SH-SY5Y (cell line): Measurements from ENCODE around the gene RELB.

ENCODE experiments used
- GATA2 ChIP-seq: IDR thresholded peaks from 2 replicates; pipeline ENCODE4 v1.6.1; 2011; ENCODE audit warnings: mild to moderate bottlenecking, low read depth, low read length
- GATA3 ChIP-seq: IDR thresholded peaks from 2 replicates; pipeline ENCODE4 v1.6.1; 2011; ENCODE audit warnings: low read depth, mild to moderate bottlenecking, low read length, moderate library complexity

GRCh38 chr19:45027371-45027770, 26.1 kb downstream of the RELB start:
- TF ChIP-seq GATA2 (no peak), GATA3 (no peak)
